Activated CD4-positive, alpha-beta T cell treated with anti-CD3 and anti-CD28 coated beads for 36 hours (primary cell): ENCODE results near the gene CHRND. TPM values are rescaled to one million over a fixed set of nuclear protein-coding genes. Genes with fewer than 3 reads are reported as not detected.
A peak's percentile ranks its signal among the peaks of the same experiment; 100 is the strongest.

Experiments
- ATAC-seq: fragments of 200-7000 bp; cut with Tn5 transposase; one replicate; pipeline ENCODE4 v1.10.0; 2021; ENCODE audit warnings: mild to moderate bottlenecking, moderate library complexity
- CTCF ChIA-PET: fragments of 350-600 bp; sonication (Branson Sonifier 250); formaldehyde crosslinking; loops from one replicate; lab custom pipeline; 2021; ENCODE audit warnings: antibody characterized with exemption; lab: Charles Lee
- POLR2A ChIA-PET: fragments of 350-600 bp; sonication (Branson Sonifier 250); formaldehyde crosslinking; loops from one replicate; lab custom pipeline; 2021; ENCODE audit warnings: antibody characterized with exemption, inconsistent platforms; lab: Charles Lee
- DNase-seq: peaks from one replicate; pipeline ENCODE4 v3.0.0-alpha.2; 2020
- H3K27ac Mint-ChIP-seq: one replicate; pipeline ENCODE4 v1.8.0; 2021; ENCODE audit warnings: mixed read lengths
- H3K27me3 Mint-ChIP-seq: one replicate; pipeline ENCODE4 v1.8.0; 2021; ENCODE audit warnings: mixed read lengths
- H3K36me3 Mint-ChIP-seq: one replicate; pipeline ENCODE4 v1.8.0; 2021; ENCODE audit warnings: low read depth, mixed read lengths
- H3K4me1 Mint-ChIP-seq: one replicate; pipeline ENCODE4 v1.8.0; 2021; ENCODE audit warnings: mixed read lengths
- H3K4me3 Mint-ChIP-seq: one replicate; pipeline ENCODE4 v1.8.0; 2021; ENCODE audit warnings: mild to moderate bottlenecking, moderate library complexity, mixed read lengths
- H3K9me3 Mint-ChIP-seq: one replicate; pipeline ENCODE4 v1.8.0; 2021; ENCODE audit warnings: low read depth, mixed read lengths
- intact Hi-C, 2 experiments: fragments of 100-400 bp; cut with DNase I in 1 of 2; cut with micrococcal nuclease in 1 of 2; formaldehyde crosslinking; loops; one replicate each; pipeline versions ENCODE4 v1.14.2 to v1.15.1; 2022 to 2024; cut with DNase I, micrococcal nuclease
- total RNA-seq, 2 experiments: library from RNA; stranded (reverse); gene quantifications; one replicate each; pipeline ENCODE4 v1.2.3, GENCODE V29; 2021

CHRND gene
- total RNA-seq, 2 experiments from 2014 or later: not detected

DNA sequence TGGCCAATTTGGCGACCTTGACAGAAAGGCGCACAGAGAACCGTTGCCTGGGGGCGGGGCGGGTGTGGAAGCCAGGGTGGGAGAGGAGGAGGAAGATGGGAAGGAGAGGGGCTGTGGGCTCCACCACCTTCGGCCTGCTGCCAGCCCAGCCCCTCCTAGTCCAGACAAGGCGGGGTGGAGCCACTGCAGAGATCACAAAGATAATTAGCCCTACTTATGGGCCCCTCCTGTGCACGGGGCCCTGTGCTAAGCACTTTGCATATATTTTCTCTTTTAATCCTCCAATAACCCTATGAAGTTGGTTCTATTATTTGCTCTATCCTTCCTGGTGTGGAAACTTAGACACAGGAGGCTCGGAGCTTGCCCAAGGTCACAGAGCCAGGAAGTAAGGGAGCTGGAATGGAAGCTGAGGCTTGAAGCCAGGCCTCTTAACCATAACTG lies 24.6 kb upstream of the CHRND start:
- intact Hi-C loops: no loop called here
- Mint-ChIP-seq H3K27ac (no peak overlapping the region), H3K27me3 (peaks cover 25% of the 10 kb centered on the region), H3K9me3 (no peaks in the 10 kb centered on the region), H3K4me1 (peaks cover 10% of the 10 kb centered on the region), H3K4me3 (no peak overlapping the region), H3K36me3 (no peaks in the 10 kb centered on the region)
- ChIA-PET POLR2A (no interaction called here), CTCF (interaction anchor here (1.2 to 2.4 kb wide), 2 partner anchors 23 to 54 kb away, joined by 3 to 7 read pairs; no protein-coding TSS in a partner anchor)
- DNase-seq (no peak), ATAC-seq (no peak)

GRCh38 chr2:232501794-232502390 lies 24.1 kb upstream of the CHRND start:
- H3K27me3 Mint-ChIP-seq: peaks cover 25% of the 10 kb centered on the region
- H3K9me3 Mint-ChIP-seq: no peaks in the 10 kb centered on the region
- ChIA-PET POLR2A (no interaction called here), CTCF (interaction anchor here (0.5 to 2.4 kb wide), 3 partner anchors 22 to 739 kb away, joined by 3 to 7 read pairs (median 3); no protein-coding TSS in a partner anchor)
- no peak overlapping the region for H3K4me3 Mint-ChIP-seq
- DNase-seq (no peak), ATAC-seq (no peak)
- intact Hi-C loops: no loop called here
- peaks cover 10% of the 10 kb centered on the region for H3K4me1 Mint-ChIP-seq
- H3K36me3 Mint-ChIP-seq: no peaks in the 10 kb centered on the region
- H3K27ac Mint-ChIP-seq: no peak overlapping the region

GRCh38 chr2:232502511-232502910 lies 23.4 kb upstream of the CHRND start:
- peak overlapping the region; percentile 42 for H3K27ac Mint-ChIP-seq
- H3K36me3 Mint-ChIP-seq: no peaks in the 10 kb centered on the region
- intact Hi-C loops: no loop called here
- peak overlapping the region; percentile 64 for H3K4me3 Mint-ChIP-seq
- peak; percentile 56 for DNase-seq
- ATAC-seq: peak; percentile 54
- CTCF ChIA-PET: interaction anchor here (0.5 kb wide), 1 partner anchor 738 kb away, joined by 3 read pairs; no protein-coding TSS in a partner anchor
- H3K9me3 Mint-ChIP-seq: no peaks in the 10 kb centered on the region
- POLR2A ChIA-PET: no interaction called here
- H3K27me3 Mint-ChIP-seq: peaks cover 25% of the 10 kb centered on the region
- peaks cover 10% of the 10 kb centered on the region for H3K4me1 Mint-ChIP-seq

GRCh38 chr2:232502911-232503808 lies 22.8 kb upstream of the CHRND start:
- Mint-ChIP-seq H3K27ac (no peak overlapping the region), H3K4me3 (peak overlapping the region; percentile 64), H3K4me1 (peaks cover 10% of the 10 kb centered on the region), H3K9me3 (no peaks in the 10 kb centered on the region), H3K27me3 (peaks cover 25% of the 10 kb centered on the region), H3K36me3 (no peaks in the 10 kb centered on the region)
- intact Hi-C loops: loop anchor here in 1 of 2 experiments (1.0 kb wide), 1 partner anchor 19 kb away; no protein-coding TSS in a partner anchor
- ChIA-PET POLR2A (no interaction called here), CTCF (no interaction called here)
- DNase-seq (peak; percentile 66), ATAC-seq (peak; percentile 62)

GRCh38 chr2:232503809-232504323 lies 22.1 kb upstream of the CHRND start:
- no peaks in the 10 kb centered on the region for H3K36me3 Mint-ChIP-seq
- intact Hi-C loops: loop anchor here in 1 of 2 experiments (1.0 kb wide), 1 partner anchor 18 kb away; no protein-coding TSS in a partner anchor
- H3K27me3 Mint-ChIP-seq: peaks cover 22% of the 10 kb centered on the region
- H3K9me3 Mint-ChIP-seq: no peaks in the 10 kb centered on the region
- DNase-seq (no peak), ATAC-seq (no peak)
- POLR2A ChIA-PET: no interaction called here
- peak overlapping the region; percentile 38 for H3K4me3 Mint-ChIP-seq
- H3K27ac Mint-ChIP-seq: no peak overlapping the region
- peaks cover 10% of the 10 kb centered on the region for H3K4me1 Mint-ChIP-seq
- CTCF ChIA-PET: interaction anchor here (1.0 kb wide), 1 partner anchor 12 kb away, joined by 3 read pairs; no protein-coding TSS in a partner anchor

- H3K9me3 Mint-ChIP-seq: no peaks in the 10 kb centered on the region
- DNase-seq (no peak), ATAC-seq (no peak)
- intact Hi-C loops: no loop called here
- H3K27me3 Mint-ChIP-seq: peaks cover 22% of the 10 kb centered on the region
- H3K27ac Mint-ChIP-seq: no peak overlapping the region
- H3K4me1 Mint-ChIP-seq: peaks cover 10% of the 10 kb centered on the region
- ChIA-PET POLR2A (no interaction called here), CTCF (interaction anchor here (1.0 kb wide), 1 partner anchor 11 kb away, joined by 3 read pairs; no protein-coding TSS in a partner anchor)
- H3K36me3 Mint-ChIP-seq: no peaks in the 10 kb centered on the region
- H3K4me3 Mint-ChIP-seq: no peak overlapping the region
Measured at GRCh38 chr2:232504438-232504837, 21.5 kb upstream of the CHRND start.

- Mint-ChIP-seq H3K4me1 (peaks cover 10% of the 10 kb centered on the region), H3K9me3 (no peaks in the 10 kb centered on the region), H3K36me3 (no peaks in the 10 kb centered on the region), H3K4me3 (no peak overlapping the region), H3K27me3 (peaks cover 24% of the 10 kb centered on the region), H3K27ac (no peak overlapping the region)
- CTCF ChIA-PET: interaction anchor here (0.6 kb wide), 1 partner anchor 19 kb away, joined by 3 read pairs; no protein-coding TSS in a partner anchor
- intact Hi-C loops: no loop called here
- no peak for ATAC-seq
- POLR2A ChIA-PET: no interaction called here
- DNase-seq: no peak
Measured at GRCh38 chr2:232505856-232506255, 20.1 kb upstream of the CHRND start.

GRCh38 chr2:232506709-232507108 lies 19.3 kb upstream of the CHRND start:
- Mint-ChIP-seq H3K36me3 (no peaks in the 10 kb centered on the region), H3K27me3 (peaks cover 24% of the 10 kb centered on the region), H3K9me3 (no peaks in the 10 kb centered on the region), H3K4me1 (peaks cover 10% of the 10 kb centered on the region), H3K27ac (no peak overlapping the region), H3K4me3 (no peak overlapping the region)
- POLR2A ChIA-PET: no interaction called here
- DNase-seq: no peak
- intact Hi-C loops: no loop called here
- ATAC-seq: no peak
- CTCF ChIA-PET: no interaction called here

GRCh38 chr2:232508251-232508650 lies 17.7 kb upstream of the CHRND start:
- POLR2A ChIA-PET: interaction anchor here (0.6 kb wide), 1 partner anchor 403 kb away, joined by 4 read pairs; no protein-coding TSS in a partner anchor
- peaks cover 20% of the 10 kb centered on the region for H3K27me3 Mint-ChIP-seq
- H3K4me3 Mint-ChIP-seq: no peak overlapping the region
- CTCF ChIA-PET: interaction anchor here (1.0 kb wide), 1 partner anchor 13 kb away, joined by 3 read pairs; no protein-coding TSS in a partner anchor
- no peaks in the 10 kb centered on the region for H3K9me3 Mint-ChIP-seq
- no peaks in the 10 kb centered on the region for H3K36me3 Mint-ChIP-seq
- no peak overlapping the region for H3K27ac Mint-ChIP-seq
- intact Hi-C loops: no loop called here
- no peak for DNase-seq
- no peak for ATAC-seq
- H3K4me1 Mint-ChIP-seq: peaks cover 6% of the 10 kb centered on the region

- POLR2A ChIA-PET: no interaction called here
- H3K4me1 Mint-ChIP-seq: no peaks in the 10 kb centered on the region
- intact Hi-C loops: no loop called here
- CTCF ChIA-PET: interaction anchor here (0.7 kb wide), 1 partner anchor 220 kb away, joined by 4 read pairs; no protein-coding TSS in a partner anchor
- peaks cover 2% of the 10 kb centered on the region for H3K27me3 Mint-ChIP-seq
- no peak overlapping the region for H3K27ac Mint-ChIP-seq
- no peak overlapping the region for H3K4me3 Mint-ChIP-seq
- no peak for ATAC-seq
- no peaks in the 10 kb centered on the region for H3K9me3 Mint-ChIP-seq
- DNase-seq: no peak
- no peaks in the 10 kb centered on the region for H3K36me3 Mint-ChIP-seq
Measured at GRCh38 chr2:232511336-232511890, 14.5 kb upstream of the CHRND start.

GRCh38 chr2:232512602-232513001 lies 13.4 kb upstream of the CHRND start:
- no peaks in the 10 kb centered on the region for H3K9me3 Mint-ChIP-seq
- intact Hi-C loops: no loop called here
- ChIA-PET CTCF (interaction anchor here (0.7 kb wide), 1 partner anchor 185 kb away, joined by 3 read pairs; no protein-coding TSS in a partner anchor), POLR2A (no interaction called here)
- no peak for DNase-seq
- no peak overlapping the region for H3K27ac Mint-ChIP-seq
- no peak for ATAC-seq
- H3K36me3 Mint-ChIP-seq: no peaks in the 10 kb centered on the region
- H3K4me3 Mint-ChIP-seq: no peak overlapping the region
- H3K4me1 Mint-ChIP-seq: no peaks in the 10 kb centered on the region
- peaks cover 2% of the 10 kb centered on the region for H3K27me3 Mint-ChIP-seq
